Trophoblast cell (in vitro differentiated cells and primary cell): ENCODE results near the gene ARL2BP.

Experiments
- DNase-seq, 2 donors: peaks; one replicate each; pipeline ENCODE4 v3.0.0-alpha.2; 2016
- H2AFZ ChIP-seq: 2 replicates; pipeline ENCODE4 v1.6.1; 2013; ENCODE audit warnings: low read length, moderate library complexity, mild to moderate bottlenecking; ENCODE audit not compliant: insufficient read depth, poor library complexity
- H2AK5ac ChIP-seq: 2 replicates; pipeline ENCODE4 v1.6.1; 2013; ENCODE audit warnings: mild to moderate bottlenecking, low read length
- H2BK120ac ChIP-seq: 2 replicates; pipeline ENCODE4 v1.6.1; 2013; ENCODE audit warnings: low read length, mild to moderate bottlenecking, moderate library complexity; ENCODE audit not compliant: insufficient read depth, poor library complexity
- H2BK12ac ChIP-seq: 2 replicates; pipeline ENCODE4 v1.6.1; 2013; ENCODE audit warnings: mild to moderate bottlenecking, low read length, moderate library complexity
- H2BK5ac ChIP-seq: 2 replicates; pipeline ENCODE4 v1.6.1; 2013; ENCODE audit warnings: low read length, low read depth, moderate library complexity, mild to moderate bottlenecking; ENCODE audit not compliant: poor library complexity
- H3K14ac ChIP-seq: 2 replicates; pipeline ENCODE4 v1.6.1; 2013; ENCODE audit warnings: mild to moderate bottlenecking, low read length
- H3K18ac ChIP-seq: 2 replicates; pipeline ENCODE4 v1.6.1; 2013; ENCODE audit warnings: mild to moderate bottlenecking, low read length
- H3K23ac ChIP-seq: 2 replicates; pipeline ENCODE4 v1.6.1; 2013; ENCODE audit warnings: low read length
- H3K27ac ChIP-seq: 2 replicates; pipeline ENCODE4 v1.5.1; 2013; ENCODE audit warnings: low read depth, mild to moderate bottlenecking, inconsistent platforms, low read length, moderate library complexity
- H3K27me3 ChIP-seq: 2 replicates; pipeline ENCODE4 v1.6.1; 2013; ENCODE audit warnings: inconsistent platforms, mild to moderate bottlenecking, low read length, moderate library complexity; ENCODE audit not compliant: insufficient read depth
- H3K36me3 ChIP-seq, 2 experiments: 1 replicate in 1 of 2; 2 replicates in 1 of 2; pipeline ENCODE4 v1.6.1; 2013; ENCODE audit warnings: low read length in 2 of 2, mild to moderate bottlenecking in 2 of 2, moderate library complexity in 1 of 2; ENCODE audit not compliant: insufficient read depth in 2 of 2, control insufficient read depth in 1 of 2
- H3K4ac ChIP-seq: 2 replicates; pipeline ENCODE4 v1.6.1; 2013; ENCODE audit warnings: low read depth, mild to moderate bottlenecking, low read length, moderate library complexity
- H3K4me1 ChIP-seq, 2 experiments: 1 replicate in 1 of 2; 2 replicates in 1 of 2; pipeline ENCODE4 v1.6.1; 2013; ENCODE audit warnings: low read length in 2 of 2, mild to moderate bottlenecking in 2 of 2, moderate library complexity in 1 of 2; ENCODE audit not compliant: insufficient read depth in 2 of 2, control insufficient read depth in 1 of 2
- H3K4me2 ChIP-seq: 2 replicates; pipeline ENCODE4 v1.6.1; 2013; ENCODE audit warnings: inconsistent platforms, mild to moderate bottlenecking, low read length, moderate library complexity
- H3K4me3 ChIP-seq: 2 replicates; pipeline ENCODE4 v1.5.1; 2013; ENCODE audit warnings: mild to moderate bottlenecking, low read depth, low read length, inconsistent platforms
- H3K79me1 ChIP-seq: one replicate; pipeline ENCODE4 v1.6.1; 2013; ENCODE audit warnings: low read length
- H3K79me2 ChIP-seq: 2 replicates; pipeline ENCODE4 v1.6.1; 2013; ENCODE audit warnings: low read length, mild to moderate bottlenecking; ENCODE audit not compliant: control insufficient read depth, insufficient read depth, poor library complexity
- H3K9ac ChIP-seq: 2 replicates; pipeline ENCODE4 v1.6.1; 2013; ENCODE audit warnings: mild to moderate bottlenecking, low read length
- H3K9me3 ChIP-seq: 2 replicates; pipeline ENCODE4 v1.6.1; 2013; ENCODE audit warnings: low read depth, mild to moderate bottlenecking, control low read depth, inconsistent platforms, low read length; ENCODE audit not compliant: insufficient read depth
- H4K12ac ChIP-seq: 2 replicates; pipeline ENCODE4 v1.6.1; 2013; ENCODE audit warnings: low read depth, mild to moderate bottlenecking, low read length, moderate library complexity
- H4K8ac ChIP-seq: 2 replicates; pipeline ENCODE4 v1.6.1; 2013; ENCODE audit warnings: low read depth, mild to moderate bottlenecking, low read length, moderate library complexity
- H4K91ac ChIP-seq: one replicate; pipeline ENCODE4 v1.6.1; 2013; ENCODE audit warnings: low read depth, mild to moderate bottlenecking, low read length, moderate library complexity
- WGBS: extraction: QIAGEN DNeasy Blood & Tissue Kit; methylation state at CpG from one replicate; pipeline ENCODE4 v1.1.7; 2013; ENCODE audit warnings: missing lambda C conversion rate; ENCODE audit not compliant: insufficient read length, insufficient coverage; ENCODE audit errors: extremely low coverage; 5-methylcytosine and 5-hydroxymethylcytosine counted together

The ARL2BP gene

DNA sequence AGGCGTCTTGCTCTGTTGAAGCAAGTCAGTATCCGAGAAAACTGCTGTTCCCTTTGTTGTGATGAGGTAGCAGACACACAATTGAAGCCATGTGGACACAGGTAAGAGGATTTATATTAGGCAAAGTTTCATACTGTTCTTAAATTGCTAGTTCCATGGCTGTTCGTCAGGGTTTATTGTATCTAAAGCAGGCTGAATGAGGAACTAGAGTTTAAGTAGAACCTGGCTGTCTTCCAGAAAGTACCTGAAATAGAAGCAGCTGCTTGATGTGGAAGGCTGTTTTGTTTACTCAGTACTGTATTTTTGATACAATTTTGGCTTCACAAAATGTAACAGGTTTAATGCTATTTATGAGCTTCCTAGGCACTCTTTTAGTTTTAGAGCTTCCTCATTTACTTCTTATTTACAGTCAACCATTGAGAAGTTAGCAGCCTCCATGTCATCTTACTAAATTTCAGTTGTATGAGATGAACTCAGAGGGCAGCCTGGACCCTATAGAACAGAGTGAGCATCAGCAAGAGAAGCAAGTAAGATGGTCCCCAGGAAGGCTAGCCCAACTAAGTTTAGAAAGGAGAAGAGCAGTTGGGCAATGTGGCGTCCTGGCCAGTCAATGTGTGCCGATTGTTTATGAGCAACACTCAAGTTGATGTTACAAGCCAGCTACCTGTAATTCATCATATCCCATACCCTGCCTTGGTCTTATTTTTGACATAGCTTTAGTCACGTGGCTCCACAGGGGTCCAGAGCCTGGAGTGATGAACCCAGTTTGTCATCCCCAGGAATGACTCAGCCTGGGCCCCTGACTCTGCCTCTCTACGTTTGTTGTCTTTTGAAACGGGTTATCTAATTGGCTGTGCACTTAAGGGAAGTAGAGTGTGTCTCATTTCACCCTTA is 9.7 kb upstream of the ARL2BP start:
- Histone ChIP-seq H3K4me3 (no peak overlapping the region), H2BK120ac (no peak overlapping the region), H3K27ac (no peak overlapping the region), H3K18ac (no peak overlapping the region), H4K8ac (no peak overlapping the region), H4K91ac (no peak overlapping the region), H2BK5ac (no peak overlapping the region), H3K14ac (no peak overlapping the region), H3K4ac (no peak overlapping the region), H2AK5ac (no peak overlapping the region), H3K79me1 (no peaks in the 10 kb centered on the region), H2BK12ac (no peak overlapping the region), H3K36me3 (peaks cover 16 to 35% of the 10 kb centered on the region in 2 experiments), H3K9ac (no peak overlapping the region), H3K4me2 (no peak overlapping the region), H4K12ac (no peak overlapping the region), H2AFZ (no peak overlapping the region), H3K79me2 (no peaks in the 10 kb centered on the region), H3K23ac (no peak overlapping the region), H3K4me1 (no peaks in the 10 kb centered on the region), H3K9me3 (no peaks in the 10 kb centered on the region), H3K27me3 (no peaks in the 10 kb centered on the region)
- no peak for DNase-seq
- WGBS: no CpG with 5 or more reads among the region's 8 CpGs

DNA sequence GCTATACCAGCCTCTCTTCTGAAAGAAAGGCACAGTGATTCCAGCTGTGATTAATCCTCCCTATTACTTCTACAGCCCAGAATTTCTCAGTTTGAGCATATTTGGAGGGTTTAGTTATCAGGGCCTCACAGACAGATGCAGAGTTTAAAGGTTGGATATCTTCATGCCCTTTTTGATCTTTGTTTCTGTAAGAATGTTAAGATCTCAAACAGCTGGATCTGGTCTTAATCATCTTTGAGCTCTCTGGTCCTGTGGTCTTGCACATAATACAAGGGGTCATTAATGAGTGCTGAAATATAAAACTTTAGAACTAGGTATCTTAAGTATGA is 9.1 kb upstream of the ARL2BP start:
- Histone ChIP-seq H2BK5ac (no peak overlapping the region), H3K23ac (no peak overlapping the region), H4K8ac (no peak overlapping the region), H3K4ac (no peak overlapping the region), H3K18ac (no peak overlapping the region), H3K36me3 (peaks cover 16 to 35% of the 10 kb centered on the region in 2 experiments), H4K12ac (no peak overlapping the region), H3K27me3 (no peaks in the 10 kb centered on the region), H3K27ac (no peak overlapping the region), H3K4me1 (no peaks in the 10 kb centered on the region), H2BK120ac (no peak overlapping the region), H2AFZ (no peak overlapping the region), H2BK12ac (no peak overlapping the region), H4K91ac (no peak overlapping the region), H2AK5ac (no peak overlapping the region), H3K4me2 (no peak overlapping the region), H3K79me1 (no peaks in the 10 kb centered on the region), H3K4me3 (no peak overlapping the region), H3K9ac (no peak overlapping the region), H3K79me2 (no peaks in the 10 kb centered on the region), H3K14ac (no peak overlapping the region), H3K9me3 (no peaks in the 10 kb centered on the region)
- no peak for DNase-seq

DNA sequence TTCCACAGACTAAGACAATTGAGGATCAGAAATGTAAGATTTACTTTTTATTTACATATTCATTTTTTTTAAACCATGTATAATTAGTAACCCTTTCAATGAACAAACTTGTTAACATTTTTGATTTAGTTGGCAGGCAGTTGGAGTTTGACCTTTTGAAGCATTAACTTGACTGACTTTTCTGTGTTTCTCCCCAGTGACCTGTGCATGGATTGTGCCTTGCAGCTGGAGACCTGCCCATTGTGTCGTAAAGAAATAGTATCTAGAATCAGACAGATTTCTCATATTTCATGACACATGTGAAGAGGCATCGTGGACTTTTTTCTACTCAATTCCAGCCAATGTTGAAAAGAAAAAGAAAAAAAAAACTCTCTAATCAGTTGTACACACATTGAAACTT is 6.4 kb upstream of the ARL2BP start:
- no peak overlapping the region for H4K91ac ChIP-seq
- H3K27ac ChIP-seq: no peak overlapping the region
- DNase-seq: no peak
- H3K9ac ChIP-seq: no peak overlapping the region
- no peak overlapping the region for H2AFZ ChIP-seq
- no peaks in the 10 kb centered on the region for H3K79me1 ChIP-seq
- no peak overlapping the region for H2BK5ac ChIP-seq
- H3K27me3 ChIP-seq: no peaks in the 10 kb centered on the region
- no peak overlapping the region for H2BK120ac ChIP-seq
- H3K4me2 ChIP-seq: no peak overlapping the region
- no peaks in the 10 kb centered on the region for H3K9me3 ChIP-seq
- no peak overlapping the region for H4K12ac ChIP-seq
- H3K18ac ChIP-seq: no peak overlapping the region
- no peak overlapping the region for H2AK5ac ChIP-seq
- H3K36me3 ChIP-seq: peaks cover 11 to 21% of the 10 kb centered on the region in 2 experiments
- H2BK12ac ChIP-seq: no peak overlapping the region
- no peaks in the 10 kb centered on the region for H3K4me1 ChIP-seq
- H4K8ac ChIP-seq: no peak overlapping the region
- WGBS: no CpG with 5 or more reads among the region's 2 CpGs
- no peaks in the 10 kb centered on the region for H3K79me2 ChIP-seq
- no peak overlapping the region for H3K23ac ChIP-seq
- H3K4ac ChIP-seq: no peak overlapping the region
- no peak overlapping the region for H3K14ac ChIP-seq
- no peak overlapping the region for H3K4me3 ChIP-seq

- no peak overlapping the region for H3K23ac ChIP-seq
- H4K8ac ChIP-seq: no peak overlapping the region
- no peaks in the 10 kb centered on the region for H3K79me2 ChIP-seq
- no peak overlapping the region for H2BK120ac ChIP-seq
- no peak overlapping the region for H3K4me2 ChIP-seq
- no peak overlapping the region for H2BK12ac ChIP-seq
- H2AFZ ChIP-seq: no peak overlapping the region
- no peaks in the 10 kb centered on the region for H3K27me3 ChIP-seq
- no peak overlapping the region for H3K4me3 ChIP-seq
- H2AK5ac ChIP-seq: no peak overlapping the region
- no peak overlapping the region for H3K27ac ChIP-seq
- no peak overlapping the region for H3K14ac ChIP-seq
- no peaks in the 10 kb centered on the region for H3K4me1 ChIP-seq
- H3K9me3 ChIP-seq: no peaks in the 10 kb centered on the region
- H3K79me1 ChIP-seq: no peaks in the 10 kb centered on the region
- WGBS: no CpG with 5 or more reads among the region's 2 CpGs
- no peak overlapping the region for H3K4ac ChIP-seq
- no peak overlapping the region for H3K9ac ChIP-seq
- no peak for DNase-seq
- H3K18ac ChIP-seq: no peak overlapping the region
- no peak overlapping the region for H4K12ac ChIP-seq
- no peak overlapping the region for H2BK5ac ChIP-seq
- H3K36me3 ChIP-seq: peaks cover 8 to 17% of the 10 kb centered on the region in 2 experiments
- no peak overlapping the region for H4K91ac ChIP-seq
Observed at GRCh38 chr16:57239107-57239506, 6.0 kb upstream of the ARL2BP start.
